ENCODE results near the gene TECTB.

GRCh38 chr10:112330162-112330561 is 47.0 kb downstream of the TECTB start:
- TF ChIP-seq EZH2 (IDR thresholded peaks at IDR 0.05; ENCODE audit: low read length, missing control alignments) (no peak), CTCF (conservative IDR thresholded peaks at IDR 0.05 in 1 of 2, IDR thresholded peaks at IDR 0.05 in 1 of 2; ENCODE audit: low read depth in 1 of 2, low read length in 2 of 2) (no peak)
